ENCODE measurements around the gene ATP10D.

Gene ATP10D

GRCh38 chr4:47488706-47489105, 3.6 kb downstream of the ATP10D start:
- DNase-seq: no peak

DNA sequence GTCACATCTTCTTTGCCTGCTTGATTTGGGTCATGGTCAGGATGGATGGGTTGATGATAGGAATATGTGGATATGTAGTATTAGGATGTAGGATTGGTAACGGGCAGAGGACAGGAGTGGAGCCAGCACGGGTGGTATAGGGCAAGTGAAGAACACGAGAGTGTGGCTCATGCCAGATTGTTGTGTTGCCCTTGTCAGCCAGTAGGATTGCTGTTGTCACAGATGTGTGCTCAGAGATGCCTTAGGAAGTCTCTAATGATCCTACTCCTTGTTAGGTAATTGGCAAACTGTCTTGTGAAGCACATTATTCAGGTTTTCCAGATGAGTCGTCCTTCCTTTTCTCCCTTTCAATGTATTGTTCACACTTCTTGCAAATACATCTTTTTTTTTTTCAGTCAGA, 5.5 kb downstream of the ATP10D start:
- peak; percentile 24 for DNase-seq

GRCh38 chr4:47493238-47494123, 8.4 kb downstream of the ATP10D start:
- DNase-seq: no peak

GRCh38 chr4:47494124-47494430, 9.0 kb downstream of the ATP10D start:
- no peak for DNase-seq

DNA sequence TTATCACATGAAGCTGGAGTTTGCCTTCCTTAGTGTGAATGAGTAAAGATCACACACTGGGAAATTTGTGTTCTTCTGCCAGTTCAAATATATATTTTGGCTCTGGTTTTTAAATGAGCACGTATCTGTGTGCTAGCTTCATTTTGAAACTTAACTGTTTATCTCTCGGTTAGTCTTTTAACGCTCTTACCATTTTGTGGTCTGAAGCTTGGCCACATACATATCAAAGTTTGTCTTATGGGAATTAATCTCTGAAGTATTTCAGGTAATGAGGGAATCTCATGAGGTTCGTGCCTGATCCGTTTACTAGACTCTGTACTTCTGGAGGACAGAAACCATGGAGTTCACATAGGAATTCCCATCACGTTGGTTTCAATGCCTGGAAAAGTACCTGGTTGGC, 13.8 kb downstream of the ATP10D start:
- DNase-seq: no peak

- peak; percentile 54 for DNase-seq
Observed at GRCh38 chr4:47499700-47500099, 14.6 kb downstream of the ATP10D start.

GRCh38 chr4:47500776-47501175, 15.7 kb downstream of the ATP10D start:
- no peak for DNase-seq

GRCh38 chr4:47505147-47505546, 20.1 kb downstream of the ATP10D start:
- DNase-seq: no peak

GRCh38 chr4:47505666-47506065, 20.6 kb downstream of the ATP10D start:
- DNase-seq: peak; percentile 34

DNA sequence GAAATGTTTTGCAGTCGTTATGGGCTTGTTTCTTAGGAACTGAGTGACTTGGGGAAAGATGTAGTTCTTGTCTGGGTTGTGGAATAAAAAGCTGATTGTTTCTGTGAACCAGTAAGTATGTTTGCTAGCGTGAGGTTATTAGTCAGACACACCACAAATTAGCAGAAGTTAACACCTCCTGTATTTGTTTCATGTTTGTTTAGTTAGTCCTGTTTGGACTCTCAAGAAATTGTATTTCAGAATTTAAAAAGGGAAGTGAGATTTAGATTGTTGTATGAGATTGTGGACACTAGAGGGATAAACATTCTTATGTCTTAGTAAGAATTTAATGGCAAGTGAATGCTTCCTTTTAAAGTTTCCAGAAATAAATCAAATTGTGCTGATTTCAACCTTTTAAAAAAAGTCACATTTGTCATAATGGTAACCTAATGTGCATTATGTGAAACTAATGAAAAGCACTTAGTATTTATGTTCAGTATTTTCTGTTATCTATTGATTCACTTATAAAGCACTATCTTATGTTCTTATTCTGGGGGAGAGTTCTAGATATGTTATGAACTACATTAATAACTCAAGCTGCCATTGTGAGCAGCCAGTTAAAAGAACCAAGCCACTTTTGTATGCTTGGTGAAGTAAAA, 25.6 kb downstream of the ATP10D start:
- peak; percentile 22 for DNase-seq

GRCh38 chr4:47513461-47513860, 28.4 kb downstream of the ATP10D start:
- DNase-seq: no peak

- no peak for DNase-seq
Observed at GRCh38 chr4:47519239-47519883, 34.3 kb downstream of the ATP10D start.

GRCh38 chr4:47525154-47525819, 40.2 kb downstream of the ATP10D start:
- DNase-seq: peak; percentile 96

DNA sequence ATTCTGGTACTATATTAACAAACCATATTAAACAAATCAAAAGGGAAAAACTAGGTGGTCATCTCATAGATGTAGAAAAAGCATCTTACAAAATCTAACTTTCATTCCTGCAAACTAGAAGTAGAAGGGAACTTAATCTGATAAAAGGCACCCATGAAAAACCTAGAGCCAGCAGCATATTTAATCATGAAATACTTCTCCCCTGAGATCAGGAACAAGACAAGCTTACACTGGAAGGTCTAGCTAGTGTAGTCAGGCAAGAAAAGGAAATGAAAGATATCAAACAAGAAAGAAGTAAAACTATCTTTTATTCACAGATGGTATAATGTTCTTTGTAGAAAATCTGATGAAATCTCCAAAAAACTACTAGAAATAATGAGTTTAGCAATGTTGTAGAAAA, 41.2 kb downstream of the ATP10D start:
- DNase-seq: peak; percentile 48

GRCh38 chr4:47528646-47529045, 43.6 kb downstream of the ATP10D start:
- peak; percentile 89 for DNase-seq

DNA sequence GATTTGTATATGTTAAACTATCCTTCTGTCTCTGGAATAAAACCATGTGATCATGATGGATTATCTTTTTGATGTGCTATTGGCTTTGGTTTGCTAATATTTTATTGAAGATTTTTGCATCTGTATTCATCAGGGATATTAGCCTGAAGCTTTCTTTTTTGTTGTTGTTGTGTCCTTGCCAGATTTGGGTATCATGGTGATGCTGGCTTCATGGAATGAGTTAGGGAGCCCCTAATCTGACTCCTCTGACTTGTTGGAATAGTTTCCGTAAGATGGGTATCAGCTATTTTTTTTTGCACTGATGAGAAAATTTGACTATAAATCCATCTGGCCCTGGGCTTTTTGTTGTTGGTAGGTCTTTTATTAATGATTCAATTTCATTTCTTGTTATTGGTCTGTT, 45.7 kb downstream of the ATP10D start:
- DNase-seq: peak; percentile 63

- DNase-seq: peak; percentile 90
Observed at GRCh38 chr4:47531241-47531953, 46.3 kb downstream of the ATP10D start.

DNA sequence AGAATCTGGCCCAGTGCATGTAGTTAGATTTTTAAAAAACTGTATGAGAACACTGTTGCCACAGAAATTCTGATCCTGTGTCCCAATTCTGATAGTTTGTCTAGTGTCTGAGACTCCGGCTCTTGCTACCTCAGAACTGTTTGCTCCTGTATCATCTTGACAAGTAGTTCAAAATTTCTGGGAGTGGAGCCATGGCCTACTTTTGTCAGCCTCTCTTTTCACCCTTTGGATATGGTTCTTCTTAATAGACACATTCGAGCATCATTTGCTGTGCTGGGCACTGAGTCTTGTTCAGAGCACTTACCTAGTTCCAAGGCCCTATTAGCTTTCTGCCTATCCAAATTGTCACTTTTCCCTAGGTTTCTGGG, 46.9 kb downstream of the ATP10D start:
- DNase-seq: no peak

- no peak for DNase-seq
Observed at GRCh38 chr4:47532658-47533057, 47.6 kb downstream of the ATP10D start.

GRCh38 chr4:47533689-47534347, 48.7 kb downstream of the ATP10D start:
- no peak for DNase-seq

DNA sequence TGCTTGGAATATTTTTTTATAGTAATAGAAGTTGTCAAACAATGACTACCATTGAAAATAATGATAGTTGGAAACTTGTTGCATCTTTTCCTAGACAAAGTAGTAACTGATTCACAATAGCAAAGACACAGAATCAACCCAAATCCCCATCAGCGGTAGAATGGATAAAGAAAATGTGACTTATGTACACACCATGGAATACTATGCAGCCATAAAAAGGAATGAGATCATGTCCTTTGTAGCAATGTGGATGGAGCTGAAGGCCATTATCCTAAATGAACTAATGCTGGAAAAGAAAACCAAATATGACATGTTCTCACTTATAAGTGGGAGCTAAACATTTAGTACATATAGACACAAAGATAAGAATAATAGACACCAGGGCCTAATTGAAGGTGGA, 49.7 kb downstream of the ATP10D start:
- no peak for DNase-seq

GRCh38 chr4:47535567-47536147, 50.6 kb downstream of the ATP10D start:
- no peak for DNase-seq

Measured in fibroblast of skin of back (primary cell).